ENCODE measurements around the gene TAC4.
A peak's percentile ranks its signal among the peaks of the same experiment; 100 is the strongest.

TAC4 gene

GRCh38 chr17:49788478-49789242 is 59.2 kb downstream of the TAC4 start, which contains the start of gene KAT7:
Gene KAT7 (plus strand): TSS chr17:49788681. CDS start chr17:49788835, 154 bp downstream.
- Histone ChIP-seq H3K4me3 (replicated peaks; ENCODE audit: low read depth, low read length) (peak within 1 kb of the TSS; percentile 100), H3K36me3 (ENCODE audit: control insufficient read depth, insufficient read depth, low read length) (peaks cover 6% of the 10 kb centered on the region), H3K27me3 (replicated peaks; ENCODE audit: control insufficient read depth, insufficient read depth, low read length) (no peaks in the 10 kb centered on the region)
- DNase-seq (ENCODE audit: extremely low read depth, insufficient read length): peak; percentile 98
- no peak for TF ChIP-seq CTCF (IDR thresholded peaks at IDR 0.05; ENCODE audit: insufficient read depth, low read length, poor library complexity, severe bottlenecking)

Data from GM06990 (cell line).